OCI-LY1 (cell line): Measurements from ENCODE around the gene C15orf61.

ENCODE experiments used
- H2AFZ ChIP-seq: fragments of 200-600 bp; sonication (generic), shearing (Covaris generic); 2 replicates; pipeline ENCODE4 v1.6.0; 2014; ENCODE audit warnings: antibody characterized with exemption, mild to moderate bottlenecking, low read length
- H3F3A ChIP-seq: fragments of 200-600 bp; sonication (generic), shearing (Covaris generic); 2 replicates; pipeline ENCODE4 v1.6.0; 2014; ENCODE audit warnings: mild to moderate bottlenecking, antibody characterized with exemption, low read length, moderate library complexity; ENCODE audit not compliant: insufficient read depth
- H3K27ac ChIP-seq: fragments of 200-600 bp; sonication (generic); 2 replicates; pipeline ENCODE4 v1.5.1; 2014; ENCODE audit warnings: low read length, mixed run types, mild to moderate bottlenecking, low read depth; ENCODE audit not compliant: poor library complexity, severe bottlenecking
- H3K27me3 ChIP-seq: fragments of 200-600 bp; sonication (generic); 2 replicates; pipeline ENCODE4 v1.6.0; 2014; ENCODE audit warnings: antibody characterized with exemption, mild to moderate bottlenecking, low read length, moderate library complexity; ENCODE audit not compliant: insufficient read depth
- H3K36me3 ChIP-seq: fragments of 200-600 bp; sonication (generic); 2 replicates; pipeline ENCODE4 v1.6.1; 2014; ENCODE audit warnings: mild to moderate bottlenecking, antibody characterized with exemption, low read length, moderate library complexity, mixed read lengths; ENCODE audit not compliant: insufficient read depth
- H3K4me1 ChIP-seq: fragments of 200-600 bp; sonication (generic); 2 replicates; pipeline ENCODE4 v1.5.1; 2014; ENCODE audit warnings: mild to moderate bottlenecking, low read length, moderate library complexity; ENCODE audit not compliant: insufficient read depth, severe bottlenecking
- H3K4me2 ChIP-seq: fragments of 200-600 bp; sonication (generic), shearing (Covaris generic); 2 replicates; pipeline ENCODE4 v1.6.1; 2014; ENCODE audit warnings: low read length
- H3K4me3 ChIP-seq: fragments of 200-600 bp; sonication (generic); 2 replicates; pipeline ENCODE4 v1.5.1; 2014; ENCODE audit warnings: low read length, low read depth, mild to moderate bottlenecking, mixed read lengths; ENCODE audit not compliant: poor library complexity, severe bottlenecking
- H3K79me2 ChIP-seq: fragments of 200-600 bp; shearing (Covaris generic); 2 replicates; pipeline ENCODE4 v1.6.1; 2016; ENCODE audit warnings: mixed run types, low read length, mixed read lengths; ENCODE audit not compliant: insufficient read depth
- H3K9ac ChIP-seq: fragments of 200-600 bp; sonication (generic), shearing (Covaris generic); 2 replicates; pipeline ENCODE4 v1.6.1; 2014; ENCODE audit warnings: mild to moderate bottlenecking, low read length, mixed read lengths
- H3K9me2 ChIP-seq: fragments of 200-600 bp; sonication (generic), shearing (Covaris generic); 2 replicates; pipeline ENCODE4 v1.6.1; 2014; ENCODE audit warnings: low read depth, mild to moderate bottlenecking, low read length, mixed read lengths
- H3K9me3 ChIP-seq: fragments of 200-600 bp; shearing (Covaris generic); 2 replicates; pipeline ENCODE4 v1.6.1; 2014; ENCODE audit warnings: low read length, mixed read lengths
- H4K20me1 ChIP-seq: fragments of 200-600 bp; sonication (generic), shearing (Covaris generic); 2 replicates; pipeline ENCODE4 v1.6.0; 2016; ENCODE audit warnings: mild to moderate bottlenecking, low read length; ENCODE audit not compliant: insufficient read depth
- CTCF ChIP-seq: fragments of 200-600 bp; sonication (generic), shearing (Covaris generic); IDR thresholded peaks from 2 replicates; pipeline ENCODE4 v1.5.1; 2017; ENCODE audit warnings: mild to moderate bottlenecking, antibody characterized with exemption, low read length, moderate library complexity, mixed read lengths
- EZH2 ChIP-seq: fragments of 200-600 bp; sonication (generic), shearing (Covaris generic); IDR thresholded peaks from 2 replicates; pipeline ENCODE4 v1.8.0; 2017; ENCODE audit warnings: borderline replicate concordance, mixed run types, mild to moderate bottlenecking, antibody characterized with exemption, low read length, moderate library complexity, mixed read lengths

C15orf61 gene

GRCh38 chr15:67545864-67546263 is 24.9 kb downstream of the C15orf61 start:
- H2AFZ ChIP-seq = no peak overlapping the region
- H3K4me3 ChIP-seq = no peak overlapping the region
- H3K9me3 ChIP-seq = no peaks in the 10 kb centered on the region
- peaks cover 3% of the 10 kb centered on the region; the same call in 1 of the 2 replicates for H3F3A ChIP-seq
- TF ChIP-seq EZH2 = no peak
- no peak for TF ChIP-seq CTCF
- peak overlapping the region; percentile 84 for H3K27ac ChIP-seq
- H3K36me3 ChIP-seq = peaks cover 23% of the 10 kb centered on the region
- no peak overlapping the region; the same call in 1 of the 2 replicates for H3K9ac ChIP-seq
- peaks cover 80% of the 10 kb centered on the region for H3K4me1 ChIP-seq
- no peaks in the 10 kb centered on the region for H3K27me3 ChIP-seq
- no peaks in the 10 kb centered on the region for H3K9me2 ChIP-seq
- no peaks in the 10 kb centered on the region for H4K20me1 ChIP-seq
- H3K4me2 ChIP-seq = peak overlapping the region; percentile 82
- H3K79me2 ChIP-seq = peaks cover 15% of the 10 kb centered on the region; the same call in 1 of the 2 replicates

- Histone ChIP-seq H3F3A (peaks cover 3% of the 10 kb centered on the region; the same call in 1 of the 2 replicates), H3K4me1 (peaks cover 74% of the 10 kb centered on the region)
- TF ChIP-seq CTCF (no peak), EZH2 (no peak)
Measured at GRCh38 chr15:67547064-67547463, 26.1 kb downstream of the C15orf61 start.

GRCh38 chr15:67547836-67548235 is 26.9 kb downstream of the C15orf61 start:
- H3K9me3 ChIP-seq = no peaks in the 10 kb centered on the region
- H3K36me3 ChIP-seq = peaks cover 41% of the 10 kb centered on the region
- H3K9me2 ChIP-seq = no peaks in the 10 kb centered on the region
- peaks cover 74% of the 10 kb centered on the region for H3K4me1 ChIP-seq
- H3K27ac ChIP-seq = peak overlapping the region; percentile 76
- H4K20me1 ChIP-seq = no peaks in the 10 kb centered on the region
- H3K79me2 ChIP-seq = peaks cover 15% of the 10 kb centered on the region; the same call in 1 of the 2 replicates
- H3K9ac ChIP-seq = no peak overlapping the region; the same call in 1 of the 2 replicates
- no peak overlapping the region for H3K4me3 ChIP-seq
- H3K27me3 ChIP-seq = no peaks in the 10 kb centered on the region
- TF ChIP-seq EZH2 (no peak), CTCF (no peak)
- H2AFZ ChIP-seq = no peak overlapping the region
- H3K4me2 ChIP-seq = peak overlapping the region; percentile 92; the same call in 1 of the 2 replicates
- H3F3A ChIP-seq = peaks cover 3% of the 10 kb centered on the region; the same call in 1 of the 2 replicates

More at GRCh38 chr15:67547064-67547463, 26.1 kb downstream of the C15orf61 start:
- H3K9me2 ChIP-seq = no peaks in the 10 kb centered on the region
- peaks cover 34% of the 10 kb centered on the region for H3K36me3 ChIP-seq
- H2AFZ ChIP-seq = no peak overlapping the region
- H3K79me2 ChIP-seq = peaks cover 15% of the 10 kb centered on the region; the same call in 1 of the 2 replicates
- H4K20me1 ChIP-seq = no peaks in the 10 kb centered on the region
- H3K4me3 ChIP-seq = no peak overlapping the region
- no peaks in the 10 kb centered on the region for H3K27me3 ChIP-seq
- H3K27ac ChIP-seq = no peak overlapping the region
- H3K4me2 ChIP-seq = no peak overlapping the region
- H3K9me3 ChIP-seq = no peaks in the 10 kb centered on the region
- no peak overlapping the region for H3K9ac ChIP-seq
